ENCODE measurements around the gene HSD17B8.

DNA sequence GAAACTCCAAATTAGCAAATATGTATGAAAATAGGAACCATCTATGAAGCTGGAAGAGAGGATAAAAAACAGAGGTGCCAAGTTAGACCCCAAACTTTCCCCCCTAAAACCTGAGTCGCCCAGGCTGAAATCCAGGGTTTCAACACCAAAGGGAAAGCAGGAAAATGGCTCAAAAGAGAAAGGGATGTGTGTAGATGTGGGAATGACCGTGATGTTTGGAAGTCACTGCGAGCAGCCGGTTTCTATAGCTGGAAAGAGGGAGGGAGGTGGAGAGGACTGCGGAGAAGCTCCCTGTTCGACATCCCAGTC, 8.4 kb downstream of the HSD17B8 start:
- TF ChIP-seq, protein P1, sequence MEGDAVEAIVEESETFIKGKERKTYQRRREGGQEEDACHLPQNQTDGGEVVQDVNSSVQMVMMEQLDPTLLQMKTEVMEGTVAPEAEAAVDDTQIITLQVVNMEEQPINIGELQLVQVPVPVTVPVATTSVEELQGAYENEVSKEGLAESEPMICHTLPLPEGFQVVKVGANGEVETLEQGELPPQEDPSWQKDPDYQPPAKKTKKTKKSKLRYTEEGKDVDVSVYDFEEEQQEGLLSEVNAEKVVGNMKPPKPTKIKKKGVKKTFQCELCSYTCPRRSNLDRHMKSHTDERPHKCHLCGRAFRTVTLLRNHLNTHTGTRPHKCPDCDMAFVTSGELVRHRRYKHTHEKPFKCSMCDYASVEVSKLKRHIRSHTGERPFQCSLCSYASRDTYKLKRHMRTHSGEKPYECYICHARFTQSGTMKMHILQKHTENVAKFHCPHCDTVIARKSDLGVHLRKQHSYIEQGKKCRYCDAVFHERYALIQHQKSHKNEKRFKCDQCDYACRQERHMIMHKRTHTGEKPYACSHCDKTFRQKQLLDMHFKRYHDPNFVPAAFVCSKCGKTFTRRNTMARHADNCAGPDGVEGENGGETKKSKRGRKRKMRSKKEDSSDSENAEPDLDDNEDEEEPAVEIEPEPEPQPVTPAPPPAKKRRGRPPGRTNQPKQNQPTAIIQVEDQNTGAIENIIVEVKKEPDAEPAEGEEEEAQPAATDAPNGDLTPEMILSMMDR (IDR thresholded peaks at IDR 0.05 in 4 of 5, conservative IDR thresholded peaks at IDR 0.05 in 1 of 5): no peak
- TF ChIP-seq POLR2A (IDR thresholded peaks at IDR 0.05): no peak

Data from gastrocnemius medialis (tissue), 4 donors.